DMS79 treated with DMSO at 0.1 percent for 48 hours (cell line): ENCODE measurements around the gene DLAT.
"Not testable (repeated sequence)": the region's sequence is repeated elsewhere in the genome, so short reads cannot be mapped to it uniquely, and the experiment has no call there.

Experiments
- DNase-seq: peaks from one replicate; lab custom pipeline; 2025; lab: John Stamatoyannopoulos, UW

The DLAT gene

DNA sequence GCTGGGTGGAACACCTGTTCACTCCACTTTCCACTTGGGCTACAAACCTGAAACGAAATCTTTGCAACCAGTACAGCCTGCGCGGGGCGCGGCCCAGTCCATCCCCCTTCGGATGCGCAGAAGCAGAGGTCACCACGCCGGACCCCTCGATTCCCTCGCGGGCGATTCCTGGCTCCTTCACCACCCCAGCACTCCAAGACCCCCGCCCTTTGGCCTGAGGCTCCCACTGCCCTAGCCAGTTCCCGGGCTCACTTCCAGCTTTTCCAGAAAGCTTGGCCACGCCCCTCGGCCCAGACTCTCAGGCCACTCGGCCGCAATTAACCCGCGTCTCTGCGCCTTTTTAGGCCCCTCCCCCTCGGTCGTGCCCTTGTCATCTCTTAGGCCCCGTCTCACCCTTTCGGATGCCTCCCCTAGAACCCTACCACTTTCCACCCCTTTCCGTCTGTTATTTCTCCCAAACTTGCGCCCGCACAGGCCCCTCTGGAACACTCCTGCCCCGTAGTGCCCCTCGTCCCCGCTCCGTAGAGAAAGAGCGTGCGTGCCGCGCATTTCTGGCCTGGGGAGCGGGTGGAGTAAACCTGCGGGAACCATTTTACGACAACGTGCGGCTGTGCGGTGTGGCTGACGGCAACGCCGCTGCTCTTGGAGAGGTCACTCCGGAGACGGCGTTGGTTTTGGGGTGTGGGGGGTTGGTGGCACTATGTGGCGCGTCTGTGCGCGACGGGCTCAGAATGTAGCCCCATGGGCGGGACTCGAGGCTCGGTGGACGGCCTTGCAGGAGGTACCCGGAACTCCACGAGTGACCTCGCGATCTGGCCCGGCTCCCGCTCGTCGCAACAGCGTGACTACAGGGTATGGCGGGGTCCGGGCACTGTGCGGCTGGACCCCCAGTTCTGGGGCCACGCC lies at the start of gene DLAT:
Gene DLAT (plus strand): TSS at position 636 of the 906 bp plus-strand sequence. CDS start 65 bp downstream, at position 701.
- DNase-seq: peak; percentile 98

DNA sequence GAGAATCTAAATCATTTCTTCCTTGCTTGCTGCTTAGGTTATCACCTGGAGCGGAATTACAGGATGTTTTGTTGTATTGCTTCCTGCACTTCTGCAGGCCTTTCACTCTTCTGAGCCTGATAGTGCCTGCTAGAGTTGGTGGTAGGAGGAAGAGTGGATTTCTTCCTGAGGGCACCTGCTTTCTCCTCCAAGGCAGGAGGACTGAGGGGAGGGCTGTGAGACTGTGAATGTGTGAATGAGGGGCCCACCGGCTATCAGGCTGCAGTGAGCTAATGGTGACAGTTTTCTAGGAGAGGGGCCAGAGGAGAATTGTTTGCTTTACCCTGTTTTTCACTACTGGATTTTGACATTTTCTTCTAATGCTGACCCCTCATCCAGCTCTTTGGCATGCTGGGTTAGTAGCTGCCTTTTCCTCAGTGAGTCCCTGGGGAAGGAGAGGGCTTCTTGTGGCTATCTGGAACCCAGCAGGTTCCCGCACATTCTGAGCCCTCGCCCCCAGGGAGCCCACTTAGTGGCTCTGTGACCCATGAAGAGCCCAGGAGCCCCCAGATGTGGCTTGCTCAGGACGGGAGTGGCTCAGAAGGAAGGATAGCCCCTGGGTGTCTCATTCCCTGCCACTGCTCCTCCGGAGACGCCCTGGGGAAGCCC lies 49.0 kb upstream of the DLAT start:
- DNase-seq: no peak

- DNase-seq: no peak
Observed at GRCh38 chr11:111976767-111977145, 48.5 kb upstream of the DLAT start.

DNA sequence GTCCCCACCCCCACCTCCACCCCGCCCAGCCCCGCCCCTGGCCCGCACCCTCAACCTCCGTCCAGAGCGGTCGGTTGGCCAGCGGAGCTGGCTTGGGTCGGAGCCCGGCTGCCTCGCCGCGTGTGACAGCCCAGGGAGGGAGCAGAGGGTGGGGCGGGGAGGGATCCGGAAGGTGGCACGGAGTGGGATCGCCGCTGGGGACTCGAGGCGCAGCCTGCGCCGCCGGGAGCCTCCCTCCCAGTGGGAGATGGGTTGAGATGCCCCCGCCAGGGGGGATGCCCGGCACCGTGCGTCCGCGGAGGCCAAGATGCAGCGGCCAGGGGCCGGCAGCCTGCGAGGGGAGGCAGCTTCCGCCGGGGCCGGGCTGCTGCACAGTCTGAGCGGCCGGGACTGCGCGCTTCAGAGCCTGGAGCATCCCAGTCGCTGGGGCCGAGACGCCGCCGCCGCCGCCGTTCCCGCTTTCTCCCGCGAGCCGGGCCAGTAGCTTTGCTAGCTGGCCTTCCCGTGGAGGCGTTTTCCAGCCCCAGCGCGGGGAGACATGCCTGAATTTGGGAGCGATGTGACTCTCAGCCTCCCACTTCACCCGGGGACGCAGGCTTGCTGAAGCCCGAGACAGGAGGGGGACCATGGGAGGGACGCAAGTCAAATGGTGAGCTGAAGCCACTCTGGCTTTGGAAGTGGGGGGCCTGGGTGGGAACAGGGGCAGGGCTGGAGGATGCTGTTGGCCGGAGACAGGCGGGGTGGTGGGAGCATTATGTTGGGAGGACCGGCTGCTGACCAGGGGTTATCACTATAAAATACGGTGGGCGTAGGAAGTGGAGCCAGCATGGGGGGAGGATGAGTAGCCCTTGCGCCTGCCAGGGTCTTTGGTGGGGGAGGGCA lies 47.8 kb upstream of the DLAT start:
- DNase-seq: peak; percentile 21

DNA sequence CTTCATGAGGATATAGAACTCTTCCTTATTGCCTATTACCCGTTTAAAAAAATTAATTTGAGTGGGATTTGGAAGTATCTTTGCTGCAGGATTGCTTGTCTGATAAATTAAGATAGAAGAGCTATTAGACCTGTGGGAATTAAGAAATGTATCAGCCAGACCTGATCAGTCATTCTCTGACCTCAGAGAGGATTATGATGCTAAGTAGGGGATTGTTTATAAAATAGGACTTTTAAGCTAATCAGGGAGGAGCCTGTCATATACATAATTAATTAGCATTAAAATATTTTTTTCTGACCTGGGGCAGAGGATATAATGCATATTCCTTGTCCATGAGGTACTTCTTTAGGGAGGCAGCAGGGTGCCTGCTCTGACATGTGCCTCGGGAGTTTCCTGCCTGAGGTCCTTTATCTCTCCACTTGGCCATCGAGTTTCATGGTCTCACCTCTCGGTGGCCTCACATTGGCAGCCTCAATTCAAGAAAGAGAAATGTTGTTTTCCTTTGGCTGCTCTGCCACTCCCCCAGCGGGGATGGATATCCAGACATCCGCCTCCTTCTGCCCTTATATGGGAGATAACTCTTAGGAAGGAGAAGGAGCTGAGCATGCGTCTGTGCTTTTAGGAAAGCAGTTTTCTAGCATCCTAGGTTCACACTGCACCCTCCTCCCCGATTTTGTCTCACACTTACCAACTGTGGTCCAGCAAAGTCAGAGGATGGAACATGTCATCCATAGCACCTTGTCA lies 47.0 kb upstream of the DLAT start:
- no peak for DNase-seq

DNA sequence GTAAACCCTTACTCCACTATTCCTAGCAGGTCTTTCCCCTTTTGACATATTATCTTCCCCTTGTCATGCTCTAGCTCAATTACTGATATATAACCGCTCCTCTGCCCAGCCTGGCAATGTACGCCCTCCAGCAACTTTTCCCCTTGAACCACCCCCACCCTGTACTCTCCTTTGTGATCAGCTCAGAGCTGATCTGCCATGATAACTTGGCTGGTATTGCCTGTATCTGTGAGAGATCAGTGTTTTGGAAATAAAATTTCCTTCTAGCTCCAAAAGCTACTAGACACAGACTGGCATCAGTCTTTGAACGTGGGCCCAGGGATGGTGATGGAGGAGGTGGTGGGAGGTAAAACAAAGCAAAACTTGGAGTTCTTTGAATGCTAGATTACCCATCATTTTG lies 45.1 kb upstream of the DLAT start:
- DNase-seq: no peak

DNA sequence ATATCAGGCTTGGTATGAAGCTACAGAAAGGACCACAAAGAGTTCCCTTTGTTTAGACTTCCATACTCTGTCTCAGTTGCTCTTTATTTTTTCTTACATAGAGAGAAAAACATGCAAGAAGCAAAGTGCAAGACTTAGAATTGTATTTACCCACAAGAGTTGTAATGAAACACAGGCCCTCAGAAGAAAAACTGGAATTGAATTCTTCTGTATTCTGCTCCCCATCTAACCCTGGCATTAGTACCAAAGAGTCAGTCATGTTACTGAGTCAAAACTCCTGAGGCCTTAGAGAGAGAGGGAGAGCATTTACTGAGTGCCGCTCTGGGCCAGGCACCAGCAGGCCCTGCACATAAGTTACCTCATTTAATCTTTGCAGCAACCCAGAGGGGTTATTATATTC lies 43.9 kb upstream of the DLAT start:
- DNase-seq: no peak

DNA sequence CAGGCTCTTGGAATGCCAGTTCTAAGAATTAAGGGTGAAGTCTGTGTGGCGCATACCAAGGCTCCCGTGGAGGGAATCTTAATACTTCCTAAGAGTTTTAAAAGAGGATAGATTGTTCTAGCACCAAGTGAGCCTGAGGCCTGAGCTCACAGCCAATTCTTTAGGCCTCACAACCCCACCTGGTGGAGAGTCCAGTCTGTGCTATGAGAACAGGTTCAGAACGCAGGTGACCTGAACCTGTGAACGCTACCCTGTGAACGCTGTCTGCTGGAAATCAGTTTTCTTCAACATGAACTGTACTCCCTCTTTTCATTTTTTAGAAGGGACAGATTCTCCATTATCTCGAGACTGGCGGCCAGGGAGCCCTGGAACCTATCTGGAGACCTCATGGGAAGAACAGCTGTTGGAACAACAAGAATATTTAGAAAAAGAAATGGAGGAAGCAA lies 43.2 kb upstream of the DLAT start:
- DNase-seq: peak; percentile 31

DNA sequence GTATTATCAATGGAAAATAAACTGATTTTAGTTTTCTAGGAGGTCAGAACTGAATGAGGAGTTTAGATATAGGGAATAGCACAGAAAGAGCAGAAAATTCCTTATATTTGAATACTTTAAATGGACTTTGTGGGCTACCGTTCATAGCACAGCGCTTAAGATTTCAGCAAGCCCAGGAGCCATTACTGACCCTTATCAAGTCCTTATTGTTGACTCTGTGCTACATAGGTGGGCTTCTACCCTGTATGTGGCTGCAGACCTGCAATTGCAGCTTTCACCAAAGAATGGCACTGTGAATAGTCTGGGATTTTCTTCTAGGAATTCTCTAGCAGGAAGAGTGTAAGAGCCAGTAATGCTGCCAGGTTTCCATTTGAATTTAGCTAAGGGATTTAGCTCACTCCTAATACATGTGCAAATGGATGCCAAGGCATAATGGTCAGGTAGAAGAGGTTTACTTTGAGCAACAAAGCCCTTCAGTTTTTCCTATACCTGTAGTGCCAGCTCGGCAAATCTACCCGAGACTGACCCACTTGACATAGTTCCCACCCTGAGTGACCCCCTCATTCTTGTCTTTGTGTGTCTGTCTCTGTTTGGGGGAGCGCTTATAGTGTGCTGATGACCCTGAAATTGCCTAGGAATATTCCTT lies 42.5 kb upstream of the DLAT start:
- no peak for DNase-seq

DNA sequence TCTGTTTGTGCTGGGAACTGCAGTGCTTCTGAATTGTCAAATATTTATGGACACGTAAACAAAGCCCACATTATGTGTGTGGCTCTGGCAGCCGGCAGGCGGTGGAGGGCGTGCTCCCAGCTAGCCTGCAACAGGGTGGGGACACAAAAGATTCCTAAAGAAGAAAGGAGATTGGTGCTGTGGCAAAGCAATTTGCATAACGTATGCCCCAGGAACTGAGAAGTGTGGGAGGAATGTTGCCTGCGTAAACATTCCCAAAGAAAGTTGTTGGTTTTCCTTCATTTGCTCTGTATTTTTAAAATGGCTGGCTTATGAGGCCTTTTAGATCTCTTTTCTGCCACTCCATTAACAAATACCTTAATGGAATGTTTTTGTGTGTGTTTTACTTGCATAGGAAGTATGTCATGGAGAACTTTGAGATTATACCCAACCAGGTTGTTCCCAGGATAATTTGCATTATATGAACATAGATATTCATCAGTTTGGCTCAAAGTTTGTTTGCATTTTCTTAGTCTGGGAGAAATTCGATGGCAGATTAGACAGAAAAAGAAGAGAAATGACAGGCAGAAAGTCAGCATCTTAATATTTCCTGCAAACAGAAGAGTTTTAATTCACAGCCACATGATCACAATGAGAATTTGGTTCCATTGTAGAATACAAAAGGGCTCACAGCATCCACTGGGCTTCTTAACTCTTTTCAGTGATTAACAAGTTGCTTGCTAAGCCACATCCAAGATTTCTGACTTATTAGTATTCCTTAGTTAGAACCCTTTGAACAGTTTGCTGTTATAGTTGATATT lies 41.8 kb upstream of the DLAT start:
- DNase-seq: no peak

DNA sequence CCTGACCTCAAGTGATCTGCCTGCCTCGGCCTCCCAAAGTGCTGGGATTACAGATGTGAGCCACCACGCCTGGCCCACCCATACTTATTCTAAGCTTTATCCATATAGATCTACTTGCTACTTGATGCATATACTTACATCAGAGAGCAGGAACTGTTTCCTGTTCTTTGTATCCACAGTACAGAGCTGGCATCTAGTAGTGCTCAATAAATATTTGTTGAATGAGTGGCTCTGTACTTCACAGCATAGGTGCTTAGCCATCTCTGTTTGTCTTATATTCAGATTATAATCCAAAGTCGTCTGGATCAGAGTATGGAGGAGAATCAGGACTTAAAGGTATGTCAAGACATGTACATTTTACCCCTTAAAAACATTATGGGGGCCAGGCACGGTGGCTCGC lies 38.6 kb upstream of the DLAT start:
- no peak for DNase-seq

GRCh38 chr11:111990381-111990780 lies 34.8 kb upstream of the DLAT start:
- DNase-seq: no peak

- no peak for DNase-seq
Observed at GRCh38 chr11:111992206-111992855, 32.9 kb upstream of the DLAT start.

- no peak for DNase-seq
Observed at GRCh38 chr11:111996129-111996528, 29.1 kb upstream of the DLAT start.

DNA sequence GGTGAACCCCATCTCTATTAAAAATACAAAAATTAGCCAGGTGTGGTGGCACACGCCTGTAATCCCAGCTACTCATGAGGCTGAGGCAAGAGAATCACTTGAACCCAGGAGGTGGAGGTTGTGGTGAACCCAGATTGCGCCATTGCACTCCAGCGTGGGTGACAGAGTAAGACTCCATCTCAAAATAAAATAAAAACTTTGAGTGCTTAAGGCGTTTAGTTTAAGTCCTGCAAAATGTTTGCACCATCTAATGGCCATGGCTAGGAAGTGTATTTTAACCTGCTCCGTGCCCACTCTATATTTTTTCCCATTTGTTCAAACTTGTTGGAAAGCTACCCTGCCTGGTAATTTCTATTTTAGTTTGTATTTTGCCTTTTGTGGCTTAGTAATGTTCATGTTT lies 28.5 kb upstream of the DLAT start:
- DNase-seq: not testable (repeated sequence)

DNA sequence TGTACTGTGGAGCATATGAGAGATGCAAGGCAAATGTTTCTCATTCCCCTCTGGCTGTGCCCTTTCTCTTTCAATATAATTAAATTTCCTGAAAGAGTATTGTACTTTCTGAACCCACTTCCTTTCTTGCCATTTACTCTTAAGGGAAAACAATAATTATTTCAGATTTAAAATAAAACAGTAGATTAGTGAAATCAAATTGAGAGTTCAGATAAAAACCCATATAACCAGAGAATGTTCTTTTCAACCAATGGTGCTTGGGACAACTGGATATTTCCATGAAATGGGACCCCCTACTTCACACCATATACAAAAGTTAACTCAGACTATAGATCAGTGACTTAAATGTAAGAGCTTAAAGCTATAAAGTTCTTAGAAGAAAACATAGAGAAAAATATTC lies 26.1 kb upstream of the DLAT start:
- DNase-seq: no peak

- no peak for DNase-seq
Observed at GRCh38 chr11:112000703-112001102, 24.5 kb upstream of the DLAT start.

DNA sequence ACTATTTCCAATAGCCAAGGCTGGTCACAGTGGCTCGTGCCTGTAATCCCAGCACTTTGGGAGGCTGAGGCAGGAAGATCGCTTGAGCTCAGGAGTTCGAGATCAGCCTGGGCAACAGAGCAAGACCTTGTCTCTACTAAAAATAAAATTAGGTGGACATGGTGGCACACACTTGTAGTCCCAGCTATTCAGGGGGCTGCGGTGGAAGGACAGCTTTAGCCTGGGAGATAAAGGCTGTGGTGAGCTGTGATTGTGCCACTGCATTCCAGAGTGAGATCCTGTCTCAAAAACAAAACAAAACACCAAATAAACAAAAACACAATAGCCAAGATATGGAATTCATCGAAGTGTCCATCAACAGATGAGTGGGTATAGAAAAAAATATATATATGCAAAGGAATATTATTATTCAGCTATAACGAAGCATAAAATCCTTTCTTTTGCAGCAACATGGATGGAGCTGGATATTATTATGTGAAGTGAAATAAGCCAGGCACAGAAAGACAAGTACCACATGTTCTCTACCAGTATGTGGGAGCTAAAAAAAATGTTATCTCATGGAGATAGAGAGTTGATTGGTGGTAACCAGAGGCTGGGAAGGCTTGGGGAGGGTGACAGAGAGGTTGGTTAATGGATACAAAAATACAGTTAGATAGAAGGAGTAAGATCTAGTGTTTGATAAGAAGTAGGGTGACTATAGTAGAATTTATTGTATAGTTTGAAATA lies 22.6 kb upstream of the DLAT start:
- DNase-seq: no peak

GRCh38 chr11:112004389-112004788 lies 20.8 kb upstream of the DLAT start:
- DNase-seq: no peak
